HG02938 (cell line): Measurements from ENCODE around the gene SIK2.
"Not testable (repeated sequence)": the region's sequence is repeated elsewhere in the genome, so short reads cannot be mapped to it uniquely, and the experiment has no call there.

Experiments used
- ATAC-seq: cut with Tn5 transposase; IDR thresholded peaks from one replicate; pipeline ENCODE4 v1.9.1; 2021; ENCODE audit warnings: mild to moderate bottlenecking, moderate library complexity; ENCODE audit not compliant: unreplicated experiment

The SIK2 gene

GRCh38 chr11:111696556-111696955 is 94.3 kb downstream of the SIK2 start:
- ATAC-seq, result no peak

GRCh38 chr11:111697933-111698371 is 95.7 kb downstream of the SIK2 start:
- peak; percentile 41 for ATAC-seq

GRCh38 chr11:111698852-111699559 is 96.8 kb downstream of the SIK2 start:
- ATAC-seq, result no peak

- ATAC-seq, result no peak
These were observed 97.4 kb downstream of the SIK2 start for GRCh38 chr11:111699579-111700156.

- no peak for ATAC-seq
These were observed 97.9 kb downstream of the SIK2 start for GRCh38 chr11:111700162-111700561.

- no peak for ATAC-seq
These were observed 100.4 kb downstream of the SIK2 start for GRCh38 chr11:111702623-111703022.

GRCh38 chr11:111703576-111703975 is 101.3 kb downstream of the SIK2 start:
- ATAC-seq, result no peak

- ATAC-seq, result no peak
These were observed 104.9 kb downstream of the SIK2 start for GRCh38 chr11:111707039-111707690.

GRCh38 chr11:111707691-111708067 is 105.4 kb downstream of the SIK2 start:
- ATAC-seq, result no peak

- ATAC-seq, result no peak
These were observed 112.3 kb downstream of the SIK2 start for GRCh38 chr11:111714522-111714921.

- ATAC-seq, result no peak
These were observed 113.0 kb downstream of the SIK2 start for GRCh38 chr11:111715142-111715816.

- ATAC-seq, result not testable (repeated sequence)
These were observed 115.4 kb downstream of the SIK2 start for GRCh38 chr11:111717660-111718059.

GRCh38 chr11:111718436-111718835 is 116.2 kb downstream of the SIK2 start:
- no peak for ATAC-seq

- no peak for ATAC-seq
These were observed 116.6 kb downstream of the SIK2 start for GRCh38 chr11:111718859-111719258.

GRCh38 chr11:111719379-111719778 is 117.1 kb downstream of the SIK2 start:
- ATAC-seq, result no peak

GRCh38 chr11:111720801-111721494 is 118.7 kb downstream of the SIK2 start:
- no peak for ATAC-seq

- ATAC-seq, result no peak
These were observed 120.3 kb downstream of the SIK2 start for GRCh38 chr11:111722501-111722900.

- no peak for ATAC-seq
These were observed 121.3 kb downstream of the SIK2 start for GRCh38 chr11:111723595-111723994.

GRCh38 chr11:111724615-111725129 is 122.4 kb downstream of the SIK2 start:
- no peak for ATAC-seq

GRCh38 chr11:111725621-111726020 is 123.4 kb downstream of the SIK2 start:
- no peak for ATAC-seq

GRCh38 chr11:111726301-111726713 is 124.1 kb downstream of the SIK2 start:
- ATAC-seq, result no peak
